AG08395 (cell line): ENCODE data around the gene ARL4D.
"Not testable (repeated sequence)": the region's sequence is repeated elsewhere in the genome, so short reads cannot be mapped to it uniquely, and the experiment has no call there.

Experiments used
- DNase-seq: peaks from one replicate; pipeline ENCODE4 v3.0.0; 2012; ENCODE audit warnings: mixed read lengths, low spot score

Gene ARL4D

GRCh38 chr17:43369986-43370385 lies 28.8 kb upstream of the ARL4D start:
- DNase-seq, result no peak

GRCh38 chr17:43371227-43371821 lies 27.5 kb upstream of the ARL4D start:
- no peak for DNase-seq

- DNase-seq, result no peak
Observed at GRCh38 chr17:43372273-43372911, 26.4 kb upstream of the ARL4D start.

GRCh38 chr17:43373356-43373755 lies 25.4 kb upstream of the ARL4D start:
- DNase-seq, result no peak

GRCh38 chr17:43375915-43376314 lies 22.9 kb upstream of the ARL4D start:
- DNase-seq, result not testable (repeated sequence)

- no peak for DNase-seq
Observed at GRCh38 chr17:43377056-43377810, 21.6 kb upstream of the ARL4D start.

GRCh38 chr17:43378766-43379165 lies 20.0 kb upstream of the ARL4D start:
- DNase-seq, result no peak

- no peak for DNase-seq
Observed at GRCh38 chr17:43380307-43380706, 18.5 kb upstream of the ARL4D start.

- DNase-seq, result no peak
Observed at GRCh38 chr17:43381204-43381603, 17.6 kb upstream of the ARL4D start.

GRCh38 chr17:43381621-43382020 lies 17.2 kb upstream of the ARL4D start:
- DNase-seq, result no peak

GRCh38 chr17:43382776-43383175 lies 16.0 kb upstream of the ARL4D start:
- DNase-seq, result no peak

- no peak for DNase-seq
Observed at GRCh38 chr17:43383372-43383771, 15.4 kb upstream of the ARL4D start.

- no peak for DNase-seq
Observed at GRCh38 chr17:43383826-43384475, 14.8 kb upstream of the ARL4D start.

- no peak for DNase-seq
Observed at GRCh38 chr17:43384476-43384862, 14.3 kb upstream of the ARL4D start.

GRCh38 chr17:43385046-43385831 lies 13.6 kb upstream of the ARL4D start:
- no peak for DNase-seq

GRCh38 chr17:43388359-43389045 lies 10.3 kb upstream of the ARL4D start:
- peak; percentile 88 for DNase-seq

- DNase-seq, result peak; percentile 81
Observed at GRCh38 chr17:43389046-43389947, 9.5 kb upstream of the ARL4D start.

- DNase-seq, result no peak
Observed at GRCh38 chr17:43392397-43392796, 6.4 kb upstream of the ARL4D start.

GRCh38 chr17:43393944-43394482 lies 4.8 kb upstream of the ARL4D start:
- peak; percentile 87 for DNase-seq

- not testable (repeated sequence) for DNase-seq
Observed at GRCh38 chr17:43394696-43395095, 4.1 kb upstream of the ARL4D start.
